Epithelial cell of prostate (primary cell): ENCODE results near the gene CFAP44.
"Not testable (repeated sequence)": the region's sequence is repeated elsewhere in the genome, so short reads cannot be mapped to it uniquely, and the experiment has no call there.

Experiments used
- DNase-seq: peaks from one replicate; pipeline ENCODE4 v3.0.0-alpha.2; 2011; ENCODE audit warnings: low read depth, low spot score
- H3K27ac ChIP-seq: fragments of 450-650 bp; 2 replicates; pipeline ENCODE4 v1.5.1; 2017; ENCODE audit warnings: mild to moderate bottlenecking

The CFAP44 gene, protein sequence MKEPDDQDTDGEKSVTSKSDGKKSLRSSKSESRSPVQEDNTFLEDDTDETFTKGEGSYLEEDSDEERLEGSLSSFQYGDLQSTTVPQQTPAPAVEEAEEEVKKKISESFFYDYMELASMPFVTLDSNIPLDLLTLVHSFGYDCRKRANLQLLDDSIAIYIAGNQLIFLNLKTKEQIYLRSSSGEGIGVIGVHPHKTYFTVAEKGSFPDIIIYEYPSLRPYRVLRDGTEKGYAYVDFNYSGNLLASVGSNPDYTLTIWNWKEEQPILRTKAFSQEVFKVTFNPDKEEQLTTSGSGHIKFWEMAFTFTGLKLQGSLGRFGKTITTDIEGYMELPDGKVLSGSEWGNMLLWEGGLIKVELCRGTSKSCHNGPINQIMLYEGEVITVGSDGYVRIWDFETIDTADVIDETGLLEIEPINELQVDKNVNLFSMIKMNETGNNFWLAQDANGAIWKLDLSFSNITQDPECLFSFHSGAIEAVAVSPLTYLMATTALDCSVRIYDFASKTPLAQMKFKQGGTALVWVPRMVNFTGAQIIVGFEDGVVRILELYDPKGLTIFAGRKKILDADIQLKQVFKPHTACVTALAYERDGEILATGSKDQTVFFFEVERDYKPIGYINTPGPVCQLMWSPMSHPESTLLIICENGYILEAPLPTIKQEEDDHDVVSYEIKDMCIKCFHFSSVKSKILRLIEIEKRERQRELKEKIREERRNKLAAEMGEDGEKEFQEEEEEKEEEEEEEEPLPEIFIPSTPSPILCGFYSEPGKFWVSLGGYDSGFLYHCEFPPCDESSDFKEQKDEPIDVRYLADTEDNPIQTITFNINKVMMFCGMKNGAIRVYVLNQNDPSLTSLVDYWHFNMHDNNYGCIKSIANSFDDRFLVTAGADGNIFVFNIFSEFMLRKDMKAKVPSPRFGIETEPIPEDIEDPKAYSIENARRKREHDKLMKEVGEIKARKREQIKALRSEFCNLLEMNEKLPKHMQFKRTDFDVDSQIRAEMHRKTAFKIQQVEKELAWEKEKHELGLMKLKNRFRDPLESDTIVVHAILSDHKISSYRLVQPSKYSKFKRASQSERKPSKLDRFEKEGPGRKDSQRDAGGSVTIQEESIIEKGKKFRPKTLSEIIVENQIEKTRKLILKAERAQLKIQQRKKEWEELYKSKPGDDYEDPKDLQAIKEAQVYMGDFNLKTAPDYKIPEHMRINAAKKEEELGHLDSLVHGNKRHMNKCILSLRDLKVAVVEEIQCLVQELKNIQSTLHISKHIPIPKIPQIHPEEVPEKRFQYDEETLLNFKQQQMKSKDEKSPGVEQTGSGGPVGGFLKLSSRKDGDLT (N-terminal part only)

DNA sequence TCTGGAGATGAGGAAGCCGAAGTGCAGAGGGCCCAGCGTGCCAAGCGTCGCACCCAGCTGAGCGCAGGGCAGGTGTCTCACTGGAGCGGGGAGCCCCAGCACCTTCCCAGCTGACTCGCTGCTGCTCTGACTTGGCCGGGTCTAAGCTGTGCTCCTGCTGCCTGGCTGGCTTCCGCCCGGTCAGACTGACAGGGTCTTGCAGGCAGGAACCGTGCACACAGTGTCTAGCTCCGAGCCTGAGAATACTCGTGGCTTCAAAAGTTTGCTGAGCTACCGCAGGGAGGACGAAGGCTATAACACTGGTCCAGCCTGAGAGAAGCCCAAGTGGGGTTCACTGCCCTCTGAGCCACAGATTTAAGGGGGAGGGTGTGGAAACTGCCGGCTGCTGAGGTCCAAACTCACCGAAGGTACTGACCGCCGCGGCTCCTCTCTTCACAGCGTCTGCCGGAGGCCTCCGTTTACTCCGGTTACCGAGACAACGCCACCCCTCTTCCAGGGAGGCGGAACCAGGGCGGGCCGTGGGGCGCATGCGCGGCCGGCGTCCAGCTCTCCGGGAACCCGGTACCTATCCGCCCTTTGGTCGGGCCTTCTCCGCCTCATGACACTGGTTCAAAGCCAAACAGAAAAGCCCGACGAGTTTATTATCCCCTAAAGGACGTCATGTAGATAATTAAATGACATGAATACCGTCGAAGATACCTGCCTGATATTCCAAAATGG lies at the start of gene CFAP44:
TSS of gene CFAP44 (minus strand) at position 443 of the 720 bp plus-strand sequence. CDS start 7,829 bp downstream, outside the sequence.
- DNase-seq, result no peak

DNA sequence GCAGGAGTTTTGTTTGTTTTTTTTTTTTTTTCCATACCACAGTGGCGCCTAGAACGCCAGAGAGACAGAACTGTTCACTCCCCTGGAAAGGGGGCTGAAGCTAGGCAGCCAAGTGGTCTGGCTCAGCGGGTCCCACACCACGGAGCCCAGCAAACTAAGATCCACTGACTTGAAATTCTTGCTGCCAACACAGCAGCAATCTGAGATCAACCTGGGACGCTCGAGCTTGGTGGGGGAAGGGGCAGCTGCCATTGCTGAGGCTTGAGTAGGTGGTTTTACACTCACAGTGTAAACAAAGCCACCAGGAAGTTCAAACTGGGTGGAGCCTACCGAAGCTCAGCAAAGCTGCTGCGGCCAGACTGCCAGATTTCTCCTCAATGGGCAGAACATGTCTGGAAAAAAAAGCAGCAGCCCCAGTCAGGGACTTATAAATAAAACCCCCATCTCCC lies 43.9 kb upstream of the CFAP44 start:
- no peak for DNase-seq
- no peak overlapping the region for H3K27ac ChIP-seq

More for the DNA sequence above, at the start of gene CFAP44:
- no peak within 1 kb of the TSS for H3K27ac ChIP-seq

DNA sequence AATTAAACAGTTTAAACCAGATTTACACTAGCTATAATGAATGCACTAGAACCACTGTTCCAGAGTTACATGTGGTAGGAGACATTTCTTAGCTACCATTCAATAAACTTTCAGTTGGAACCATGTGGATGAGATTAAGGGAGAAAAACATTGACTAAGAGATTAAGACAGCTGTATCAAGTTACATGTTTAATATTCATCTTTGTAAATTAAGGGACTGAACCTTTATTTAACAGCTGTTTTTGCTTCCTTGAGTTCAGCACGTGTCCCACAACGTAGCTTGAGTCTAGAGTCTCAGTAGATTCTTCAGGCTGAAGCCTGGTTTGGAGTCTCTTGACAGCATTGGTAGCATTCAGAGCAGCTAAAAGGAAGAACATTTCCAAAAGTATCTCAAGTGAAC lies 27.2 kb upstream of the CFAP44 start:
- H3K27ac ChIP-seq, result no peak overlapping the region
- no peak for DNase-seq

DNA sequence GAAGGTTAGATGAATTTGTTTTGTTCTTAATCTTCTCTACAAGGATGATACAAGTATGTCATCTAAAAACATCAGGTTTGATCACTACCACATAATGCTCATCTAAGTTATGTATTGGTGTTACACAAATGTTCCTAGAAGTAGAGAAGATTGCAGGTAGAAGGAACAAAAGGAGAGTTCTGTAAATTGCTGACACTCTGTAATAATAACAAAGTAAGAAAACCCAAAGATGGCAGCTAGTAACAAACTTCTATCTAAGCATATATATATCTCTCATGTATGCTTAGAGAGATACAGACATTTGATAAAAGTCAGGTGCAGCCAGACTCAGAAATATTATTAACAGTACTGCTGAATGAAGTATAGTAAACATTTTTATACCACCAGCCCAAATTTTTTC lies 20.2 kb upstream of the CFAP44 start:
- no peak for DNase-seq
- no peak overlapping the region for H3K27ac ChIP-seq

DNA sequence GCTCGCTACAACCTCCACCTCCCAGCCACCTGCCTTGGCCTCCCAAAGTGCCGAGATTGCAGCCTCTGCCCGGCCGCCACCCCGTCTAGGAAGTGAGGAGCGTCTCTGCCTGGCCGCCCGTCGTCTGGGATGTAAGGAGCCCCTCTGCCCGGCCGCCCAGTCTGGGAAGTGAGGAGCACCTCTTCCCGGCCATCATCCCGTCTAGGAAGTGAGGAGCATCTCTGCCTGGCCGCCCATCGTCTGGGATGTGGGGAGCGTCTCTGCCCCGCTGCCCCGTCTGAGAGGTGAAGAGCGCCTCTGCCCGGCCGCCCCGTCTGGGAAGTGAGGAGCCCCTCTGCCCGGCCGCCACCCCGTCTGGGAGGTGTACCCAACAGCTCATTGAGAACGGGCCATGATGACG lies 17.3 kb upstream of the CFAP44 start:
- not testable (repeated sequence) for DNase-seq, H3K27ac ChIP-seq

DNA sequence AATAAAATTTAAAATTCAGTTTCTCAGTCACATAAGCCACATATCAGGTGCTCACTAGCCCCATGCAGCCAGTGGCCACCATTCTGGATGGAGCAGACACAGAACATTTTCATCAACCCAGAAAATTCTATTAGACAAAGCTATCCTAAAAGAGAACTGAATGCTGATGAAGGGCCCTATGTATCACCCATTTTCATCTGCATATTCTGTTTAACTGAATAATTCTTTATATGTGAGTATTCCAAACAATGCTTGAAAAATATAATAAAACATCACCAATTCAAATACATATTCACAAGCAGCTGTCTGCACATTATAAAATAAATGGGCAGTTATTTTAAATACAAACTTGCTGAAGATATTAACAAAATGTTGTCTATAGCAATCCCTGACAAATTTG lies 14.2 kb upstream of the CFAP44 start:
- no peak overlapping the region for H3K27ac ChIP-seq
- no peak for DNase-seq

DNA sequence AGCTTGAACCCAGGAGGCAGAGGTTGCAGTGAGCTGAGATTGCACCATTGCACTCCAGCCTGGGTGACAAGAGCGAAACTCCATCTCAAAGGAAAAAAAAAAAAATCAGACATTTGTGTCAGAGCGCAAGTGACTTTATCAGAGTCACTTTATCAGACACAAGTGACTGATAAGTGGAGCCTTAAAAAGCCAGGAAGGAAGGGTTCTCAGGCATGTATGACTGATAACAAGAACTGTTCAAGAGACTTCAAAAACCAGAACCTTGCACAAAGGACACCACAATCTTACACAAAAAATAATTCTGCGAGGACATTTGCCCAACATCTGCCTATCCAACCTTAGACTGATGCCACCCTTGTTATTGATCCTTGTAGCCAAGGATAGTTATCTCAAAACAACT lies 13.3 kb upstream of the CFAP44 start:
- no peak for DNase-seq

DNA sequence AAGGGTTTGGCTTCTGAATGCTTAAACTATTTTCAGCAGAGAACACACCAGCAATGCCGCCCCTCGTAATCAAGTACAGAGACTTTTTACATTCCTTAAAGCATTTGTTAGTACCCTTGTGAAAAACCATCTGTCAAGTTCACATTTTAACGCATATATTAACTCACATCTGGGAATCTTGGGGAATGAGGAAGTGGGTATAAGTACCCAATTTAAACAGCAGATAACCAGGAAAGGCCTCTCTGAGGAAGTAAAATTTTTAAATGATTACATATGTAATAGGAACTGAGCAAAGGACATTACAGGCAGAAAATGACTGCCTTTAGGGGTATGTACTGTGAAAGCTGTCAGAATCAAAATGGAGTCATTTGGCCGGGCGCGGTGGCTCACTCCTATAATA lies 12.8 kb upstream of the CFAP44 start:
- no peak for DNase-seq

More for the DNA sequence above, 13.3 kb upstream of the CFAP44 start:
- no peak overlapping the region for H3K27ac ChIP-seq

DNA sequence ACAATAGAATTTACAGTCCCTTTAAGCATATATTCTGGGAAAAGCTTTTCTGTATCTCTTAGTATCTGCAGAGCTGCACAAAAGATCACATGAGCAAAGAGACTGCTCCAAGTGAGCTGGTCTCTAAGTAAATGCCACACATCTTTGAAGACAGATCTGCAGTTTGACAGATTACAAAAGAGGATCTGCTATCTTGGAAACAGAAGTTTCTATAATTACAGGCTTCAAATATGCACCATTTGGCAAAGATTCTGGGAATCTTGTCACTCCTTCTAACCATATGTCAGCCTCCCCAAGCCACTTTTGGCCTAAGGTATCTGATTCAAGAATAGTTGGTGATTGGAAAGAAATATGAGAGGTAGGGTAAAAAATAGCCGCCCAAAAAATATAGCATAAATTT lies 9.6 kb upstream of the CFAP44 start:
- DNase-seq, result no peak
- H3K27ac ChIP-seq, result no peak overlapping the region

More for the DNA sequence above, 12.8 kb upstream of the CFAP44 start:
- H3K27ac ChIP-seq, result no peak overlapping the region

DNA sequence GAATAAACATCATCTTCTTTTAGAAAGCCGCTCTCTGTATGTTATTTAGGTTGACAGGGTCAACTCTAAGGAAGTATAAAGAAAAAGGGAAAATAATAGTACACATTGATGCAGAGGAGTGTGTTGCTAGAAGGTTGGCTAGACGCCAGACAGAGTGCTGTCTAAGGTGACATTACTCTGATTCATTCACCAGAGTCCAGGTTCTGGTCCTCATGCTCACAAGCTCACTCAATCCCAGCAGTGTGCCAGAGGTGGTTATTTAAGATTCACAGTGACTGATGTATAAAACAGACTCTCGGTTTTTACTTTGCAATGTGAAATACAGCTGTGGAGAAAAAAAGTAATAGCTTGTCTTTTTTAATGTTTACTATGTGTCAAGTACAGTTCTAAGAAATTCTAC lies 1.7 kb downstream of the CFAP44 start:
- H3K27ac ChIP-seq, result no peak overlapping the region
- DNase-seq, result no peak

DNA sequence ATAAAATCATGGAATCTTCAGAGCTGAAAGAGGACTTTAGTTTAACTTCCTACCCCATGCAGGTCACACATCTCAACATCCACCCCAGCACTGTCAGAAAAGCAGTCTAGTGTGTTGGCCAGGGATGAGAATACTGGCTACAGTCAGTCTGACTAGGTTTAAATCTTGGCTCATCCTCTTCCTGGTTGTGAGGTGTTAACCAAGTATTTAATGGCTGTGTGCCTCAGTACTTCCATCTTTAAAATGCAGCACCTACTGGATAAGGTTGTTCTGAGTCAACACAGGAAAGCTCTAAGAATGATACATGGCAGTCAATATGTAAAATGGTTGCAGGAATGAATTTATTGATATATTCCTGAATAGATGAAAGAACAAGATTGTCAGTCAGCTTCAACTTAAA lies 3.1 kb downstream of the CFAP44 start:
- DNase-seq, result no peak
- no peak overlapping the region for H3K27ac ChIP-seq

DNA sequence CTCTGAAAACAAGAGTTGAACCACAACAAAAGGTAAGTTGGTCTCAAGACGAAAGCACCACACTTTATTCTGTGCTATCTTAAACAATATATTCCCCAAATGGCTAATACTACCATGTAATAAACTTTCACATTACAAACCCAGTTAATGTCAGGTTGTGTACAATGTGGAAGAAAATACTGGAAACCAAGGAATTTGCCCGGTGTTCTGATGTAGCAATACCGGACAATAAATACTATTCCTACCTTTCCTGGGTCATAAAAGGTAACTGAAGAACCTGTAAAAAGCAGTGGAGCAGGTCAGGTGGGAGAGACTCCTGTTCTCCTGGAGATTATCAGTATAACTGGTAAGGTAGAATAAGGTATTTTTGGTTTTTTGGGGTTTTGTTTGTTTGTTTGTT lies 3.9 kb downstream of the CFAP44 start:
- no peak for DNase-seq
- H3K27ac ChIP-seq, result peak overlapping the region; percentile 15

DNA sequence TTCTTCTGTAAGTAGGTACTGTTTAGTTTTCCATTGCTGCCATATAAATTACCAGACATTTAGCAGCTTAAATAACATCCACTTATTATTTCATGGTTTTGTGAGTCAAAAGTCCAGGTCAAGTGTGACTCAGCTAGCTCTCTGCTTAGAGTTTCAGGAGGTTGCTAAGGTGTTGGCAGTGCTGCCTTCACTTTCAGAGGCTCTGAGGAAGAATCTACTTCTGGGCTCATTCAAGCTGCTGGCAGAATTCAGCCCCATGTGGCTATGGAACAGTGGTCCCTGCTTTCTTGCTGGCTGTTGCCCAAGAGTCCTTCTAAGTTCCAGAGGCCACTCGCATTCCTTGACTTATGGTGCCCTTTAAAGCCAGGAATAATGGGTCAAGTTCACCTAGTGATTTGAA lies 4.5 kb downstream of the CFAP44 start:
- DNase-seq, result peak; percentile 26
- peak overlapping the region; percentile 15 for H3K27ac ChIP-seq

DNA sequence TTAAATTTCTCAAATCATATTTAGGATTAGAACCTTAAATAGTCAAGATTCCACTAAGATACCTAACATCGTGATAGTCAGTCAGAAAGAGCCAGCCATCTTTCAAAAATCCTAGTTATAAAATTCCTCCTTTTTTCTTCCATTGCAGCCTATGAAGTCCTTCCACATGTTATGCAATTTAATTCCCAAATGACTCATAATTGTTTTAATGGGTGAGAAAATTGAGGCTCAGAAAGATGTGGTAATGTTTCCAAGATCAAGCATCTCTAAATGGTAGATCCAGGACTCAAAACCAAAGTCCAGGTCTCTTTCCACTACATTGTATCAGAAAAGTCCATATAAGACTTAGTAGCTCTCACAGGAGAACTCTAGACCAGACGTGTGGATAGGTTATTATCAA lies 9.5 kb downstream of the CFAP44 start:
- DNase-seq, result no peak
- no peak overlapping the region for H3K27ac ChIP-seq

DNA sequence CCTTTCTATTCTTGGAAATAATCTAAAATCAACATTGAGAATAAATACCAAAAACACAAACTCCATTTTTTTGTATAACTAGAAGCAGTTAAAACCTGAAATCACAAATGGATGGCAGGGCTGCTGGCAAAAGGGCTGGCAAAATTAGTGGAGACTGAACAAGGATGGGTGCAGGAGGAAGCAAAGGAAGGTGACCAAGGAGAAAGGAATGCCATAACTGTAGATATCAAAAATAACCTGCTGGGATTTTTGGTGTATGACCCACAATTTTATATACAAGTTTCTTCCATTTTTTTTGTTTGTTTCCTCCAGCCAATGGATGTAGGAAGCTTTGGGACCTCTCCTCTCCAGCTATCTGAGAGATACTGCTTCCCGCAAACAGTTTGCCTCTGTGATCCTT lies 12.7 kb downstream of the CFAP44 start:
- DNase-seq, result no peak

DNA sequence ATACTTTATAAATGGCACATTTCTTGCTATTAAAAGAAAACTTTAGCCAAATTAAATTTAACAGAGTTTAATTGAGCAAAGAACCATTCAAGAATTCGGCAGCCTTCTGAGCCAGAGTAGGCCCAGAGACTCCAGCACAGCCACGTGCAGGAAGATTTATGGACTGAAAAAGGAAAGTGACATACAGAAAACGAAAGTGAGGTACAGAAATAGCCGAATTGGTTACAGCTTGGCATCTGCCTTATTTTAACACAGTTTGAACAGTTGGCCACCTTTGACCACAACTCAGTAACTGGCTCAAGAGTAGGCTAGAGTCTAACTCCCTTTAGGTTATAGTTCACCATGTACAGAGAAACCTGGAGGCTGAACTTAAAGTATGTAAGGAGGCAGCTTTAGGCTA lies 17.6 kb downstream of the CFAP44 start:
- H3K27ac ChIP-seq, result no peak overlapping the region
- no peak for DNase-seq

More for the DNA sequence above, 12.7 kb downstream of the CFAP44 start:
- H3K27ac ChIP-seq, result no peak overlapping the region

DNA sequence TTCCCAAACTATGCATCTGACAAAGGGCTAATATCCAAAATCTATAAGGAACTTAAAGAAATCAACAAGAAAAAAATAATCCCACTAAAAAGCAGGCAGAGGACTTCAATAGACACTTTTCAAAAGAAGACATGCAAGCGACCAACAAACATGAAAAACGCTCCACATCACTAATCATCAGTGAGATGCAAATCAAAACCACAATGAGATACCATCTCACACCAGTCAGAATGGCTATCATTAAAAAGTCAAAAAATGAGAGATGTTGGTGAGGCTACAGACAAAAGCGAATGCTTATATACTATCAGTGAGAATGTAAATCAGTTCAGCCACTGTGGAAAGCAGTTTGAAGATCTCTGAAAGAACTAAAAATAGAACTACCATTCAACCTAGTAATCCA lies 20.2 kb downstream of the CFAP44 start:
- no peak for DNase-seq
- no peak overlapping the region for H3K27ac ChIP-seq

DNA sequence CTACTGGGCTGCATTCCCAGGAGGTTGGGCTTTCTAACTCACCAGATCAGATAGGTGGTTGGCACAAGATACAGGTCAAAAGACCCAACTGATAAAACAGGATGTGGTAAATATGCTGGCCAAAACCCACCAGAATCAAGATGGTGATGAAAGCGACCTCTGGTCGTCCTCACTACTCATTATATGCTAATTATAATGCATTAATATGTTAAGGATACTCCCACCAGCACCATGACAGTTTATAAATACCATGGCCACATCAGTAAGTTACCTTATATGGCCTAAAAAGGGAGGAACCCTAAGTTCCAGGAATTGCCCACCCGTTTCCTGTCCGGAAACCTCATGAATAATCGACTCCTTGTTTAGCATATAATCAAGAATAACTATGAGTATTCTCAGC lies 31.6 kb downstream of the CFAP44 start:
- DNase-seq, result no peak
- H3K27ac ChIP-seq, result no peak overlapping the region

DNA sequence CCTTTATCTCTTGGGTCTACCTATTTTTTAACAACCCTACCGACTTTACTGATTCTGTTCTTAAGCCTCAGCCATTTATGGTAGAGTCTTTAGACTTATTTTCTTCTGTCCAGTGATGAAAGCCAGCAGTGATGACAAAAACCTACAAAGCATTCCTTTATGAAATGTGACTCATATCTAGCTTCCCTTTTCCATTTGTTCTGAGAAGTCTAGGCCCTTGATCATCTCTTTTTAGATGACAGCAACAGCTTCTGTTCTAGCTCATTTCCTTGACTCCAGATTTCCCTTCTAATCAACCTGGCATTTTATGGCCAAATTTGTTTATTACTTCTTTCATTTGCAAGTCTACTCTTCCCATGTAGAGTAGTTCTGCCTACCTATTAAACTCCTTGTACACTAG lies 36.1 kb downstream of the CFAP44 start:
- no peak overlapping the region for H3K27ac ChIP-seq
- no peak for DNase-seq

DNA sequence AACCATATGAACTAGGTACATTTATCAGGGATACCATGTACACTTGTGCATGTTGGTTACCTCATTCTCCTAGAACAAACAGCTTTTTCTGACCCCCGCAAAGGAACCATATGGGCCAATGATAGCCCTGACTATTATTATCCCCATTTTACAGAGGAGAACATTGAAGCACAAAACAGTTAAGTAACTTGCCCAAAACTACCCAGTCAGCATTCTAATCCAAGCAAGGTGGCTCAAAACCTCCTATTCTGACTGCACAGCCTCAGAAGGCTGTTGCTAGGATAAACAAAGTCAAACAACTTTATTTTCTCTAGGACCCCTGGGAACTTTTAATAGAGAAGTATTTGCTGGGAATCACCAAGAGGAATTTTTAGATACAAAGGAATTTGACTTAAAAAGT lies 36.7 kb downstream of the CFAP44 start:
- no peak overlapping the region for H3K27ac ChIP-seq
- DNase-seq, result no peak
